HepG2 (cell line): Measurements from ENCODE around the gene ADCK2. TPM values are rescaled to one million over a fixed set of nuclear protein-coding genes. Genes with fewer than 3 reads are reported as not detected.

ENCODE experiments used
- ATF1 ChIP-seq: IDR thresholded peaks from 2 replicates; pipeline ENCODE4 v1.6.1; 2016; ENCODE audit warnings: mild to moderate bottlenecking, control low read depth
- NR2F6 ChIP-seq, 2 experiments: IDR thresholded peaks; 2 replicates each; pipeline ENCODE4 v1.6.1; 2016; ENCODE audit warnings: antibody characterized with exemption in 1 of 2, mild to moderate bottlenecking in 1 of 2
- PRDM10 ChIP-seq: sonication (generic); formaldehyde crosslinking; IDR thresholded peaks from 2 replicates; pipeline ENCODE4 v1.4.0; 2020; ENCODE audit warnings: low read depth, missing genetic modification reagents
- RORA ChIP-seq: sonication (generic); formaldehyde crosslinking; IDR thresholded peaks from 2 replicates; pipeline ENCODE4 v1.5.0; 2020; ENCODE audit warnings: mild to moderate bottlenecking, missing genetic modification reagents, moderate library complexity
- TOPORS ChIP-seq: sonication (generic); formaldehyde crosslinking; IDR thresholded peaks from 2 replicates; pipeline ENCODE4 v1.8.0; 2023; ENCODE audit warnings: mild to moderate bottlenecking, missing genetic modification reagents
- TRIM24 ChIP-seq: sonication (generic); formaldehyde crosslinking; IDR thresholded peaks from 2 replicates; pipeline ENCODE4 v1.8.0; 2022; ENCODE audit warnings: mild to moderate bottlenecking, missing genetic modification reagents
- ZBTB4 ChIP-seq: sonication (generic); formaldehyde crosslinking; IDR thresholded peaks from 2 replicates; pipeline ENCODE4 v1.4.0; 2020; ENCODE audit warnings: missing genetic modification reagents, mild to moderate bottlenecking, borderline replicate concordance
- ZNF414 ChIP-seq: sonication (generic); formaldehyde crosslinking; IDR thresholded peaks from 2 replicates; pipeline ENCODE4 v1.5.0; 2020; ENCODE audit warnings: missing genetic modification reagents
- polyA plus RNA-seq, 8 experiments: library from polyadenylated mRNA; depleted of rRNA in 3 of 8; stranded (reverse) in 7 of 8; unstranded in 1 of 8; fragments of >200 nt; fragmentation: Illumina TruSeq in 4 of 8; extraction: Trizol in 4 of 8; gene quantifications; 2 replicates each; pipeline versions ENCODE4 v1.2.1 to v1.2.3, GENCODE V29; 2011 to 2016; ENCODE audit warnings: low read depth in 4 of 8, missing spikeins in 1 of 8, mixed read lengths in 1 of 8; ENCODE audit not compliant: insufficient read depth in 1 of 8
- total RNA-seq, 5 experiments: library from RNA; depleted of rRNA; stranded (reverse); fragments of >200 nt; fragmentation: Illumina TruSeq; extraction: Trizol; gene quantifications; 2 replicates each; pipeline ENCODE4 v1.2.3, GENCODE V29; 2016; ENCODE audit warnings: low read depth in 1 of 5

Gene ADCK2
- total and polyA plus RNA-seq, 2 of the 13 experiments (the other 11 are each of a cell fraction or from before 2014, with no cell fraction given) = 8.6 to 18.8 TPM

GRCh38 chr7:140637400-140637799 is 35.3 kb upstream of the ADCK2 start (continued):
- TF ChIP-seq PRDM10 (CRISPR knock-in tag) (no peak), RORA (no peak), ZNF414 (CRISPR knock-in tag) (no peak), TOPORS (CRISPR knock-in tag) (no peak), NR2F6 (IDR thresholded peaks at IDR 0.05) (no peak), NR2F6 (CRISPR knock-in tag; IDR thresholded peaks at IDR 0.05) (no peak), TRIM24 (CRISPR knock-in tag) (no peak), ATF1 (no peak), ZBTB4 (CRISPR knock-in tag) (no peak)
